Astrocyte of the cerebellum (primary cell): ENCODE data around the gene WDR44.

Experiments
- DNase-seq: peaks from one replicate; pipeline ENCODE4 v3.0.0-alpha.2; 2011; ENCODE audit warnings: low read depth
- H3K4me3 ChIP-seq: 2 replicates; pipeline ENCODE4 v1.5.1; 2011; ENCODE audit warnings: mild to moderate bottlenecking, low read depth, low read length, moderate library complexity
- CTCF ChIP-seq: IDR thresholded peaks from 2 replicates; pipeline ENCODE4 v1.5.1; 2012; ENCODE audit warnings: low read length, low read depth, moderate library complexity, mild to moderate bottlenecking; ENCODE audit errors: missing control alignments
- in situ Hi-C: cut with HindIII; loops from 2 replicates; pipeline ENCODE4 v1.10.0; 2017; ENCODE audit warnings: low sequenced_read_pairs

The WDR44 gene

GRCh38 chrX:118370921-118371624, 25.2 kb downstream of the WDR44 start:
- DNase-seq: no peak
- H3K4me3 ChIP-seq: no peak overlapping the region
- no peak for TF ChIP-seq CTCF
- in situ Hi-C loops: no loop called here

GRCh38 chrX:118373538-118373937, 27.6 kb downstream of the WDR44 start:
- in situ Hi-C loops: no loop called here
- H3K4me3 ChIP-seq: no peak overlapping the region
- TF ChIP-seq CTCF: no peak
- DNase-seq: no peak

GRCh38 chrX:118383120-118383519, 37.2 kb downstream of the WDR44 start:
- DNase-seq: no peak
- H3K4me3 ChIP-seq: no peak overlapping the region
- in situ Hi-C loops: no loop called here
- no peak for TF ChIP-seq CTCF

- in situ Hi-C loops: no loop called here
- no peak for TF ChIP-seq CTCF
Measured at GRCh38 chrX:118392716-118393115, 46.8 kb downstream of the WDR44 start.

GRCh38 chrX:118396113-118396512, 50.2 kb downstream of the WDR44 start:
- TF ChIP-seq CTCF: no peak
- in situ Hi-C loops: no loop called here
- no peak overlapping the region for H3K4me3 ChIP-seq
- DNase-seq: no peak

More at GRCh38 chrX:118392716-118393115, 46.8 kb downstream of the WDR44 start:
- no peak for DNase-seq
- no peak overlapping the region for H3K4me3 ChIP-seq

GRCh38 chrX:118418811-118419251, 72.9 kb downstream of the WDR44 start:
- TF ChIP-seq CTCF: no peak
- no peak for DNase-seq
- in situ Hi-C loops: no loop called here
- H3K4me3 ChIP-seq: no peak overlapping the region

- peak; percentile 16 for DNase-seq
- in situ Hi-C loops: no loop called here
- no peak for TF ChIP-seq CTCF
- no peak overlapping the region for H3K4me3 ChIP-seq
Measured at GRCh38 chrX:118420462-118420861, 74.6 kb downstream of the WDR44 start.
